HEK293 (cell line): ENCODE measurements around the gene RHBDD2.
"Not testable (repeated sequence)": the region's sequence is repeated elsewhere in the genome, so short reads cannot be mapped to it uniquely, and the experiment has no call there.

Experiments used
- CTCF ChIA-PET: fragments of 350-600 bp; formaldehyde crosslinking; extraction: SDS; loops from one replicate; lab custom pipeline; 2021; ENCODE audit warnings: antibody characterized with exemption; lab: Yijun Ruan, JAX
- POLR2A ChIA-PET: fragments of 300-600 bp; formaldehyde crosslinking; extraction: SDS; loops from one replicate; lab custom pipeline; 2020; ENCODE audit warnings: antibody characterized with exemption, inconsistent platforms; lab: Yijun Ruan, JAX
- H3K27ac ChIP-seq: fragments of 200-500 bp; sonication (Bioruptor generic); 2 replicates; pipeline ENCODE4 v1.5.1; 2014; ENCODE audit warnings: low read depth, low read length, control low read depth, inconsistent platforms; ENCODE audit errors: extremely low read depth
- H3K36me3 ChIP-seq, 2 experiments: fragments of 200-500 bp in 1 of 2; sonication (Bioruptor generic) in 1 of 2; 1 replicate in 1 of 2; 2 replicates in 1 of 2; pipeline ENCODE4 v1.5.1; 2014 to 2017; ENCODE audit warnings: inconsistent platforms in 2 of 2, low read length in 2 of 2; ENCODE audit not compliant: control insufficient read depth in 2 of 2, insufficient read depth in 1 of 2
- H3K4me1 ChIP-seq: fragments of 200-500 bp; sonication (Bioruptor generic); 2 replicates; pipeline ENCODE4 v1.5.1; 2014; ENCODE audit warnings: mild to moderate bottlenecking, low read length, inconsistent platforms; ENCODE audit not compliant: control insufficient read depth, insufficient read depth
- H3K4me3 ChIP-seq: 2 replicates; pipeline ENCODE4 v1.5.1; 2011; ENCODE audit warnings: low read depth, mild to moderate bottlenecking, control low read depth, low read length, moderate library complexity
- H3K9me3 ChIP-seq: fragments of 200-500 bp; sonication (Bioruptor generic); 2 replicates; pipeline ENCODE4 v1.5.1; 2014; ENCODE audit warnings: low read depth, low read length, inconsistent platforms; ENCODE audit not compliant: control insufficient read depth, insufficient read depth
- EGR2 ChIP-seq: fragments of 450-650 bp; formaldehyde crosslinking; IDR thresholded peaks from 2 replicates; pipeline ENCODE4 v1.5.1; 2016; ENCODE audit warnings: low read depth, missing biosample characterization, missing genetic modification characterization
- HIC1 ChIP-seq: fragments of 450-650 bp; formaldehyde crosslinking; IDR thresholded peaks from 2 replicates; pipeline ENCODE4 v1.5.1; 2016; ENCODE audit warnings: missing biosample characterization, missing genetic modification characterization
- PRDM1 ChIP-seq: fragments of 450-650 bp; formaldehyde crosslinking; IDR thresholded peaks from 2 replicates; pipeline ENCODE4; 2016; ENCODE audit warnings: missing biosample characterization, missing genetic modification characterization
- REST ChIP-seq: fragments of 450-650 bp; formaldehyde crosslinking; IDR thresholded peaks from 2 replicates; pipeline ENCODE4 v1.5.1; 2016; ENCODE audit warnings: missing biosample characterization, missing genetic modification characterization
- SP7 ChIP-seq: fragments of 450-650 bp; formaldehyde crosslinking; IDR thresholded peaks from 2 replicates; pipeline ENCODE4 v1.5.1; 2016; ENCODE audit warnings: missing biosample characterization, missing genetic modification characterization
- ZBTB48 ChIP-seq: fragments of 450-650 bp; formaldehyde crosslinking; IDR thresholded peaks from 2 replicates; pipeline ENCODE4 v1.5.1; 2016; ENCODE audit warnings: missing biosample characterization, missing genetic modification characterization
- ZFHX2 ChIP-seq: fragments of 450-650 bp; formaldehyde crosslinking; conservative IDR thresholded peaks from 2 replicates; pipeline ENCODE4 v1.5.1; 2016; ENCODE audit warnings: missing biosample characterization, missing genetic modification characterization
- ZNF138 ChIP-seq: fragments of 450-650 bp; formaldehyde crosslinking; IDR thresholded peaks from 2 replicates; pipeline ENCODE4 v1.5.1; 2016; ENCODE audit warnings: missing biosample characterization, missing genetic modification characterization, borderline replicate concordance
- ZNF2 ChIP-seq: fragments of 450-650 bp; formaldehyde crosslinking; IDR thresholded peaks from 2 replicates; pipeline ENCODE4 v1.5.1; 2016; ENCODE audit warnings: missing biosample characterization, missing genetic modification characterization
- ZNF24 ChIP-seq: fragments of 450-650 bp; formaldehyde crosslinking; IDR thresholded peaks from 2 replicates; pipeline ENCODE4 v1.5.1; 2016; ENCODE audit warnings: missing biosample characterization, missing genetic modification characterization
- ZNF623 ChIP-seq: fragments of 450-650 bp; formaldehyde crosslinking; IDR thresholded peaks from 2 replicates; pipeline ENCODE4 v1.5.1; 2016; ENCODE audit warnings: missing biosample characterization, missing genetic modification characterization
- ZNF660 ChIP-seq: fragments of 450-650 bp; IDR thresholded peaks from 2 replicates; pipeline ENCODE4 v1.5.1; 2018; ENCODE audit warnings: missing biosample characterization, mild to moderate bottlenecking, missing genetic modification characterization
- ZNF664 ChIP-seq: fragments of 450-650 bp; formaldehyde crosslinking; IDR thresholded peaks from 2 replicates; pipeline ENCODE4 v1.5.1; 2016; ENCODE audit warnings: missing biosample characterization, missing genetic modification characterization

RHBDD2 gene

GRCh38 chr7:75889826-75890225 is 11.0 kb downstream of the RHBDD2 start:
- no peaks in the 10 kb centered on the region for H3K9me3 ChIP-seq
- CTCF ChIA-PET, result interaction anchor here (0.6 to 2.1 kb wide), 2 partner anchors 131 to 238 kb away, joined by 3 to 11 read pairs; no protein-coding TSS in a partner anchor
- POLR2A ChIA-PET, result interaction anchor here (1.3 kb wide), 1 partner anchor 17 kb away, joined by 3 read pairs; no protein-coding TSS in a partner anchor
- H3K4me1 ChIP-seq, result no peaks in the 10 kb centered on the region
- no peak overlapping the region for H3K27ac ChIP-seq
- peaks cover 9 to 38% of the 10 kb centered on the region in 2 experiments for H3K36me3 ChIP-seq
- H3K4me3 ChIP-seq, result no peak overlapping the region
- TF ChIP-seq ZNF2 (tag by site-specific recombination) (no peak), ZNF660 (tag by site-specific recombination) (no peak), SP7 (tag by site-specific recombination) (peak; percentile 62; the same call in 1 of the 2 replicates), REST (no peak), EGR2 (peak; percentile 51), HIC1 (tag by site-specific recombination) (0 out of 2 replicates have a peak, but pooled peaks have one; percentile 27), ZFHX2 (tag by site-specific recombination) (peak; percentile 43; the same call in 1 of the 2 replicates)

- H3K4me1 ChIP-seq, H3K27ac ChIP-seq, H3K9me3 ChIP-seq, H3K4me3 ChIP-seq: not testable (repeated sequence)
- peaks cover 4 to 24% of the 10 kb centered on the region in 2 experiments; a peak in 2 of 3 replicates for H3K36me3 ChIP-seq
- CTCF ChIA-PET, result interaction anchor here (0.6 to 2.1 kb wide), 3 partner anchors 25 to 430 kb away, joined by 3 to 11 read pairs (median 5); no protein-coding TSS in a partner anchor
- TF ChIP-seq ZFHX2 (tag by site-specific recombination) (peak; percentile 66), EGR2 (peak; percentile 70)
- TF ChIP-seq, all 188 proteins: peak for 2; not testable (repeated sequence) for 186
- POLR2A ChIA-PET, result interaction anchor here (0.5 to 1.1 kb wide), 6 partner anchors 10 to 324 kb away, joined by 3 to 5 read pairs (median 4); no protein-coding TSS in a partner anchor
Measured at GRCh38 chr7:75891237-75891636, 12.4 kb downstream of the RHBDD2 start.

- H3K4me3 ChIP-seq, result no peak overlapping the region
- no peaks in the 10 kb centered on the region for H3K4me1 ChIP-seq
- H3K9me3 ChIP-seq, result no peaks in the 10 kb centered on the region
- CTCF ChIA-PET, result interaction anchor here (0.6 to 2.1 kb wide), 2 partner anchors 129 to 429 kb away, joined by 5 to 11 read pairs; no protein-coding TSS in a partner anchor
- no peak for TF ChIP-seq ZBTB48 (tag by site-specific recombination)
- 0 out of 2 replicates have a peak, but pooled peaks have one; percentile 13 for TF ChIP-seq ZNF664 (tag by site-specific recombination)
- TF ChIP-seq ZNF623 (tag by site-specific recombination), result no peak
- TF ChIP-seq ZNF138 (tag by site-specific recombination), result no peak
- TF ChIP-seq ZNF24 (tag by site-specific recombination), result 0 out of 2 replicates have a peak, but pooled peaks have one; percentile 51
- TF ChIP-seq PRDM1, result no peak
- TF ChIP-seq, all 188 proteins: peak for 2
- POLR2A ChIA-PET, result interaction anchor here (0.5 to 1.0 kb wide), 4 partner anchors 9 to 323 kb away, joined by 3 to 5 read pairs (median 4); no protein-coding TSS in a partner anchor
- Histone ChIP-seq H3K36me3 (peaks cover 0 to 18% of the 10 kb centered on the region in 2 experiments; a peak in 2 of 3 replicates), H3K27ac (no peak overlapping the region)
Measured at GRCh38 chr7:75891815-75892411, 13.1 kb downstream of the RHBDD2 start.
